GM13977 (cell line): Measurements from ENCODE around the gene DLG2.

ENCODE experiments used
- DNase-seq: peaks from one replicate; pipeline ENCODE4 v3.0.0; 2012; ENCODE audit warnings: low spot score
- in situ Hi-C: fragments of 300-500 bp; cut with MboI; formaldehyde crosslinking; loops from one replicate; pipeline ENCODE4 v1.12.0; 2022; ENCODE audit warnings: low sequenced_read_pairs, low pct_unique_long_range_greater_than_20kb, mixed read lengths, inconsistent platforms; ENCODE audit not compliant: unreplicated experiment
- TF ChIP-seq, protein P1 (sequence below): IDR thresholded peaks from 2 replicates; pipeline ENCODE4 v1.5.1; 2012; ENCODE audit warnings: mild to moderate bottlenecking, control low read depth; ENCODE audit not compliant: insufficient read depth; ENCODE audit errors: extremely low read depth, missing control alignments

The DLG2 gene

DNA sequence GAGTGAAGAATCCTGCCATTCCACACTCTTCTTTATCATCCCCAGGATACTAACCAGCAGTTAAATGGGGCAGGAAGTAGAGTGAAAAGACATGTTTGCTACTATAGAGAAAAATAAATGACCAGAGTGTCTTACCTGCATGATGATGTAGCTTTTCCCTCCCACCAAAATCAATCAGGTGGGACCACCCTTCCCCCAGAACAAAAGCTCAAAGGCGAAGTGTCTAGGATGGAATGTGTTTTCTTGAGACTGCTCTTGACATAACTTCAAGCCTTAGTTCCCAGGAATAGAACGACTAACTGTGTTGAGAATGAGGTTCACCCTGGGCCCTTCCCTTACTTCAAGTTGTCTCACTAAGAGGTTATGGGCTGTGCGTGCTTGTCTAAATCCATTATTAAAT is 2001.8 kb downstream of the DLG2 start:
- DNase-seq, result no peak
- in situ Hi-C loops, result no loop called here
- TF ChIP-seq, protein P1, sequence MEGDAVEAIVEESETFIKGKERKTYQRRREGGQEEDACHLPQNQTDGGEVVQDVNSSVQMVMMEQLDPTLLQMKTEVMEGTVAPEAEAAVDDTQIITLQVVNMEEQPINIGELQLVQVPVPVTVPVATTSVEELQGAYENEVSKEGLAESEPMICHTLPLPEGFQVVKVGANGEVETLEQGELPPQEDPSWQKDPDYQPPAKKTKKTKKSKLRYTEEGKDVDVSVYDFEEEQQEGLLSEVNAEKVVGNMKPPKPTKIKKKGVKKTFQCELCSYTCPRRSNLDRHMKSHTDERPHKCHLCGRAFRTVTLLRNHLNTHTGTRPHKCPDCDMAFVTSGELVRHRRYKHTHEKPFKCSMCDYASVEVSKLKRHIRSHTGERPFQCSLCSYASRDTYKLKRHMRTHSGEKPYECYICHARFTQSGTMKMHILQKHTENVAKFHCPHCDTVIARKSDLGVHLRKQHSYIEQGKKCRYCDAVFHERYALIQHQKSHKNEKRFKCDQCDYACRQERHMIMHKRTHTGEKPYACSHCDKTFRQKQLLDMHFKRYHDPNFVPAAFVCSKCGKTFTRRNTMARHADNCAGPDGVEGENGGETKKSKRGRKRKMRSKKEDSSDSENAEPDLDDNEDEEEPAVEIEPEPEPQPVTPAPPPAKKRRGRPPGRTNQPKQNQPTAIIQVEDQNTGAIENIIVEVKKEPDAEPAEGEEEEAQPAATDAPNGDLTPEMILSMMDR, result no peak

DNA sequence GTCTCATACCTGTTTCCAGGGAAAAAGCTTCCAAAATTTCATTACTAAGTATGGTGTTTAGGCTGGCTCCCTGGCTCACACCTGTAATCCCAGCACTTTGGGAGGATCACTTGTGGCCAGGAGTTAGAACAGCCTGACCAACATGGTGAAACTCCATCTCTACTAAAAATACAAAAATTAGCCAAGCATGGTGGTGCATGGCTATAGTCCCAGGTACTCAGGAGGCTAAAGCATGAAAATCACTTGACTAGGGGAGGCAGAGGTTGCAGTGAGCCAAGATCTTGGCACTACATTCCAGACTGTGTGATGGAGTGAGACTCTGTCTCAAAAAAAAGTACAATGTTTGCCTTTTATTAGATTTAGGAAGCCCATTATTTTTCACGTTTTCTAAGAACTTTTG is 2009.5 kb downstream of the DLG2 start:
- DNase-seq, result no peak
- TF ChIP-seq, protein P1, result no peak
- in situ Hi-C loops, result no loop called here

DNA sequence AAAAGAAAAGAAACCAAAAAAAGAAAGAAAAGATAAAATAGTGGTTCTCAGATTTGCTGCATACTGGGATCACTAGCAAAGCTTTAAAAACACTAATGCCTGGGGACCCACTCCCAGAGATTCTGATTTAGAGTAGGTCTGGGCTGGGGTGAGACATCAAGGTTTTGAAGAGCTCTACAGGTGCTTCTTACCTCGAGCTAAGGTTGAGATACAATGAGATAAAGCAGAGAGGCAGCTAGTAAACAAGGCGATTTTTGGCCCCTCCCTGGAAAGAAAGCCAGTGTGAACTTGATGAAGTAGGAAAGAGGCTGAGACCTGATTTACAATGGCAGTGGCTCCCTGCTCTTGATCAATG is 2013.4 kb downstream of the DLG2 start:
- TF ChIP-seq, protein P1, result no peak
- in situ Hi-C loops, result no loop called here
- DNase-seq, result no peak

DNA sequence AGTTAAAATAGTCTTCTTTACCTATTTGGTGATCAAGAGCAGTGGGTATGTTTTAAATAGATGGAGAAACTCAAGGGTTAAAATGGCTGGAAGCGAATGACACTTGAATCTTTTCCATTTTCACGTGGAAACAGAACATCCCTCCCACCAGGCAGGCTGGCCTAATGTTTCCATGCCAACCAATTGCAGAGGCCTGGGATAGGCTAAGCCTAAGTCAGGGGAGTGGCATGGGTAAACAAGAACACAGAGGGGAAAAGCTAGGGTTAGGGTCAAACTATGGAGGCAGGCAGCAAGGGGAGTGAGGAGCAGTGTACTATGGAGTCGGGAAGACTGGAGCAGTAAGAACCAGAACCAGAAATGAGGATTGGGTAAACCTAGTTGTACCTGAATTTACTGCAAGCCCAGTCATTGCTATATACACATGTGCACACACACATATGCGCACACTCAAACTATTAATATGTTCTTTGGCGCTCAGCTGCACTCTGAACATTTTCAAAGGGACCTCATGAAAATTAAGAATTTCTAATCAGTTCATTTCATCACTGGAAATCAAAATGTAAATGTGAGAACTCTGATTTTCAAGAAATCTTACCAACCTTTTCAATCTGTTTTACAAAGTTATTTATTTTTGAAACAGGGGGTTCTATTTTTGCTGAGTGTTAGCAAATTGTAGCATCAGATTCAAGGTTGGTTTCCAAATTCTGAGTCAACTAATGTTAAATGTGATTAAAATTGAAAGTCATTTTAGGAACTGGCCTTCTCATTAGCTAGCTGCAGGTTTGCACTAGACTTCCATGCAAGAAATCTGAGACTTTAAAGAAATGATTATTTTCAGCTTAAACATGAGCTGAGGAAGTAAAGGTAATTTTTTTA is 2014.0 kb downstream of the DLG2 start:
- TF ChIP-seq, protein P1, result no peak
- DNase-seq, result peak; percentile 56
- in situ Hi-C loops, result no loop called here

DNA sequence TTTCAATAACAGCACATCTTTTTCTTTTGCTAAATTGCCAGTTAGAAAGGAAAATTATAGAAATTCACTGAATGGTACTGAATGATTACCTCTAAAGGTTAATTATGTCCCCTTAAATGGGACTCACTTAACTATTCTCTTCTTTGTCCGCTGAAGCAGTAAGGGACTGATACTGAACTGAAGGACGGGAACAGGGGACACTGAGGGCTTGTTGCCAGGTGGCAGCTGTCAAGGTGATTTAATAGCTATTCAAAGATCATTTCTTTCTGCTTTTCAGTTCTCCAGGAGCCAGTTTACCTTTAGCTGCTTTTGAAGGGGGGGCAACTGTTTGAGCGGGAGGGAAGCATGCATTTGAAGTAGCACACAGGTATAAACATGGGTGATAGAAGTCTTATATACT is 2015.5 kb downstream of the DLG2 start:
- no peak for DNase-seq
- TF ChIP-seq, protein P1, result no peak
- in situ Hi-C loops, result no loop called here

DNA sequence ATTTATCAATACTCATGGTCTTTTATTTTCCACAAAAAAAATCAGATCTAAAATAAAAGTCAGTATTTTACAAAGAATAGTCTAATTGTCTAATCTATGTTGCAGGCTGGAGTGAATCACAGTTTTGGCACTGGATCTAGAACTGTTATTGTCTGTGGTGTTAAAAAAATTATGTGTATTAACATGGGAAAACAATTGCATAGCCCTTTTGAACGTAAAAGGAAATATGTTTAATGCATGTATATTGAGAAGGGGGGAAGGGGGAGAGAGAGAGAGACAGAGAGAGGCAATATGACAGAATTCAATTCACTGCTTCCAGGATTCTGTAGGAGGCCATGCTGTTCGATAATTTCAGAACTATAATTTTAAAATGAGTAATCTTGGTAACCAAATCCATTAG is 2016.1 kb downstream of the DLG2 start:
- no peak for DNase-seq
- TF ChIP-seq, protein P1, result no peak
- in situ Hi-C loops, result no loop called here
